A673 (cell line): ENCODE results near the gene SOX30. TPM values are rescaled to one million over a fixed set of nuclear protein-coding genes. Genes with fewer than 3 reads are reported as not detected.

Source experiments
- BruUV-seq: library from RNA; stranded (reverse); fragments of 400-500 nt; replicated peaks from 2 replicates; lab custom pipeline; 2021; lab: Mats Ljungman, UMichigan
- CTCF ChIA-PET: fragments of 300-600 bp; sonication (Branson Sonifier 250); formaldehyde crosslinking; loops from one replicate; lab custom pipeline; 2022; ENCODE audit warnings: antibody characterized with exemption; lab: Charles Lee
- POLR2A ChIA-PET: fragments of 300-600 bp; sonication (Branson Sonifier 250); formaldehyde crosslinking; loops from one replicate; lab custom pipeline; 2022; ENCODE audit warnings: antibody characterized with exemption; ENCODE audit not compliant: low non-redundant PET; lab: Charles Lee
- DNase-seq: peaks from one replicate; pipeline ENCODE4 v3.0.0-alpha.2; 2015; ENCODE audit warnings: low spot score
- H3K27ac ChIP-seq: fragments of 200-600 bp; sonication (generic); 2 replicates; pipeline ENCODE4 v1.5.1; 2016; ENCODE audit warnings: mixed run types, low read depth, mild to moderate bottlenecking, mixed read lengths, antibody characterized with exemption, low read length; ENCODE audit not compliant: poor library complexity, severe bottlenecking
- H3K27me3 ChIP-seq: fragments of 200-600 bp; sonication (generic); replicated peaks from 2 replicates; pipeline ENCODE4 v1.6.1; 2017; ENCODE audit warnings: mixed run types, low read depth, mild to moderate bottlenecking, mixed read lengths, antibody characterized with exemption, low read length; ENCODE audit not compliant: insufficient read depth, poor library complexity
- H3K36me3 ChIP-seq: fragments of 200-600 bp; sonication (generic); 2 replicates; pipeline ENCODE4 v1.6.1; 2016; ENCODE audit warnings: mixed run types, mild to moderate bottlenecking, mixed read lengths, antibody characterized with exemption, low read length; ENCODE audit not compliant: insufficient read depth, poor library complexity, severe bottlenecking
- H3K4me1 ChIP-seq: fragments of 200-600 bp; sonication (generic); 2 replicates; pipeline ENCODE4 v1.6.1; 2017; ENCODE audit warnings: mixed run types, mild to moderate bottlenecking, mixed read lengths, antibody characterized with exemption, low read length; ENCODE audit not compliant: insufficient read depth, poor library complexity, severe bottlenecking
- H3K4me3 ChIP-seq: fragments of 200-600 bp; sonication (generic); 2 replicates; pipeline ENCODE4 v1.5.1; 2016; ENCODE audit warnings: low read depth, mixed run types, mild to moderate bottlenecking, mixed read lengths, low read length; ENCODE audit not compliant: poor library complexity, severe bottlenecking
- H3K9me3 ChIP-seq: fragments of 200-600 bp; sonication (generic); 2 replicates; pipeline ENCODE4 v1.6.1; 2016; ENCODE audit warnings: mixed run types, low read depth, mild to moderate bottlenecking, mixed read lengths, antibody characterized with exemption, low read length; ENCODE audit not compliant: poor library complexity, severe bottlenecking
- CTCF ChIP-seq: fragments of 300-800, 200-600 bp; sonication (generic); conservative IDR thresholded peaks from 2 replicates; pipeline ENCODE4 v1.5.1; 2017; ENCODE audit warnings: low read depth, mild to moderate bottlenecking, antibody characterized with exemption, low read length, moderate library complexity, mixed read lengths
- EZH2 ChIP-seq: fragments of 200-600 bp; sonication (generic); IDR thresholded peaks from 2 replicates; pipeline ENCODE4 v1.6.1; 2017; ENCODE audit warnings: borderline replicate concordance, low read depth, mild to moderate bottlenecking, mixed read lengths, antibody characterized with exemption, low read length; ENCODE audit not compliant: poor library complexity, severe bottlenecking
- intact Hi-C: fragments of 100-400 bp; cut with micrococcal nuclease; formaldehyde crosslinking; loops from one replicate; pipeline ENCODE4 v1.10.0; 2022; ENCODE audit not compliant: unreplicated experiment
- total RNA-seq: library from RNA; stranded (reverse); gene quantifications from 2 replicates; pipeline ENCODE4 v1.2.3, GENCODE V29; 2021

Gene SOX30
- total RNA-seq, 1 experiment from 2014 or later = not detected

- Histone ChIP-seq H3K27me3 (no peaks in the 10 kb centered on the region), H3K4me3 (no peak overlapping the region), H3K27ac (no peak overlapping the region), H3K36me3 (no peaks in the 10 kb centered on the region), H3K9me3 (no peaks in the 10 kb centered on the region), H3K4me1 (no peaks in the 10 kb centered on the region)
- intact Hi-C loops = no loop called here
- TF ChIP-seq EZH2 = no peak
- no peak for TF ChIP-seq CTCF
- CTCF ChIA-PET = no interaction called here
- no TSS peak for BruUV-seq
- no peak for DNase-seq
- POLR2A ChIA-PET = no interaction called here
These were observed 46.2 kb downstream of the SOX30 start for GRCh38 chr5:157606046-157606445.

- no TSS peak for BruUV-seq
These were observed 48.7 kb downstream of the SOX30 start for GRCh38 chr5:157603333-157604190.

GRCh38 chr5:157602505-157602904 is 49.7 kb downstream of the SOX30 start:
- ChIA-PET POLR2A (no interaction called here), CTCF (no interaction called here)
- intact Hi-C loops = no loop called here
- Histone ChIP-seq H3K36me3 (no peaks in the 10 kb centered on the region), H3K27me3 (no peaks in the 10 kb centered on the region), H3K27ac (no peak overlapping the region), H3K4me3 (no peak overlapping the region), H3K4me1 (no peaks in the 10 kb centered on the region), H3K9me3 (no peaks in the 10 kb centered on the region)
- TF ChIP-seq EZH2 = no peak
- no peak for TF ChIP-seq CTCF
- DNase-seq = no peak
- no TSS peak for BruUV-seq

More at GRCh38 chr5:157603333-157604190, 48.7 kb downstream of the SOX30 start:
- H3K27ac ChIP-seq = no peak overlapping the region
- POLR2A ChIA-PET = no interaction called here
- TF ChIP-seq EZH2 = no peak
- no peak for TF ChIP-seq CTCF
- DNase-seq = no peak
- intact Hi-C loops = no loop called here
- no peaks in the 10 kb centered on the region for H3K27me3 ChIP-seq
- no peaks in the 10 kb centered on the region for H3K4me1 ChIP-seq
- no peaks in the 10 kb centered on the region for H3K9me3 ChIP-seq
- H3K36me3 ChIP-seq = no peaks in the 10 kb centered on the region
- CTCF ChIA-PET = no interaction called here
- H3K4me3 ChIP-seq = no peak overlapping the region
